CD4-positive, alpha-beta memory T cell (primary cell): ENCODE measurements around the gene PHPT1. TPM values are rescaled to one million over a fixed set of nuclear protein-coding genes. Genes with fewer than 3 reads are reported as not detected.
"Not testable (repeated sequence)": the region's sequence is repeated elsewhere in the genome, so short reads cannot be mapped to it uniquely, and the experiment has no call there.

ENCODE experiments used
- CTCF ChIA-PET: fragments of 350-600 bp; sonication (Branson Sonifier 250); formaldehyde crosslinking; loops from one replicate; lab custom pipeline; 2021; ENCODE audit warnings: inconsistent platforms; ENCODE audit not compliant: partially characterized antibody; lab: Charles Lee
- POLR2A ChIA-PET: fragments of 350-600 bp; sonication (Branson Sonifier 250); formaldehyde crosslinking; loops from one replicate; lab custom pipeline; 2021; ENCODE audit not compliant: partially characterized antibody; lab: Charles Lee
- DNase-seq, 5 donors: peaks; one replicate each; pipeline versions ENCODE4 v3.0.0 to v3.0.0-alpha.2; 2020 to 2022; ENCODE audit warnings: mixed read lengths in 1 of 5
- H3K27ac ChIP-seq: one replicate; pipeline ENCODE4 v1.7.0; 2013; ENCODE audit warnings: low read depth, low read length
- H3K27me3 ChIP-seq: 2 replicates; pipeline ENCODE4 v1.7.0; 2013; ENCODE audit warnings: mild to moderate bottlenecking, low read length, moderate library complexity; ENCODE audit not compliant: insufficient read depth
- H3K36me3 ChIP-seq: 2 replicates; pipeline ENCODE4 v1.7.0; 2013; ENCODE audit warnings: mild to moderate bottlenecking, low read length, moderate library complexity; ENCODE audit not compliant: insufficient read depth
- H3K4me1 ChIP-seq: 2 replicates; pipeline ENCODE4 v1.7.0; 2013; ENCODE audit warnings: mild to moderate bottlenecking, low read length, moderate library complexity; ENCODE audit not compliant: insufficient read depth
- H3K4me3 ChIP-seq, 2 donors: one replicate each; pipeline ENCODE4 v1.7.0; 2013; ENCODE audit warnings: low read length in 2 of 2, mild to moderate bottlenecking in 1 of 2
- H3K9me3 ChIP-seq, 2 donors: one replicate each; pipeline ENCODE4 v1.7.0; 2013; ENCODE audit warnings: low read length in 2 of 2, control low read depth in 1 of 2; ENCODE audit not compliant: control insufficient read depth in 1 of 2
- H3K27ac Mint-ChIP-seq, 7 donors: one replicate each; pipeline ENCODE4 v1.8.0; 2020 to 2021; ENCODE audit warnings: mixed read lengths in 7 of 7, mild to moderate bottlenecking in 6 of 7, inconsistent platforms in 3 of 7, moderate library complexity in 3 of 7
- H3K27me3 Mint-ChIP-seq, 2 donors: one replicate each; pipeline ENCODE4 v1.8.0; 2020 to 2021; ENCODE audit warnings: mixed read lengths in 2 of 2
- H3K36me3 Mint-ChIP-seq, 2 donors: one replicate each; pipeline ENCODE4 v1.8.0; 2020 to 2021; ENCODE audit warnings: mixed read lengths in 2 of 2, inconsistent platforms in 1 of 2, mild to moderate bottlenecking in 1 of 2
- H3K4me1 Mint-ChIP-seq, 4 donors: one replicate each; pipeline ENCODE4 v1.8.0; 2020 to 2021; ENCODE audit warnings: mixed read lengths in 4 of 4, mild to moderate bottlenecking in 1 of 4
- H3K4me3 Mint-ChIP-seq, 8 donors: one replicate each; pipeline ENCODE4 v1.8.0; 2020 to 2021; ENCODE audit warnings: mixed read lengths in 8 of 8, mild to moderate bottlenecking in 7 of 8, moderate library complexity in 6 of 8, inconsistent platforms in 3 of 8
- H3K9me3 Mint-ChIP-seq, 8 donors: one replicate each; pipeline ENCODE4 v1.8.0; 2020 to 2021; ENCODE audit warnings: mixed read lengths in 8 of 8, mild to moderate bottlenecking in 5 of 8, inconsistent platforms in 3 of 8, moderate library complexity in 1 of 8
- intact Hi-C: fragments of 100-400 bp; cut with micrococcal nuclease; formaldehyde crosslinking; loops from one replicate; pipeline ENCODE4 v1.15.1; 2023
- polyA plus RNA-seq, 2 donors: library from polyadenylated mRNA; unstranded; fragments of 300-500 nt; fragmentation: Illumina TruSeq; gene quantifications; one replicate each; pipeline ENCODE4 v1.2.3, GENCODE V29; 2021
- total RNA-seq, 2 experiments: library from RNA; stranded (reverse); gene quantifications; one replicate each; pipeline ENCODE4 v1.2.3, GENCODE V29; 2021

The PHPT1 gene
- total and polyA plus RNA-seq, 4 experiments from 2014 or later: 41.3 to 94.0 (median 65.5) TPM

GRCh38 chr9:136882109-136882946, 33.1 kb downstream of the PHPT1 start:
- POLR2A ChIA-PET: interaction anchor here (0.5 to 4.0 kb wide), 18 partner anchors 8 to 205 kb away, joined by 3 to 21 read pairs (median 4); partner anchors contain the start of genes AJM1, EDF1, FBXW5 and MAN1B1
- Histone ChIP-seq H3K36me3 (no peaks in the 10 kb centered on the region), H3K4me3 (peak overlapping the region; percentile 43 to 91), H3K4me1 (peaks cover 41% of the 10 kb centered on the region), H3K27me3 (no peaks in the 10 kb centered on the region), H3K9me3 (no peaks in the 10 kb centered on the region), H3K27ac (peak overlapping the region; percentile 87)
- peak overlapping the region; percentile 92 to 99 (median 94) for H3K27ac Mint-ChIP-seq
- DNase-seq: peak; percentile 78 to 99 (median 80)
- H3K36me3 Mint-ChIP-seq: peaks cover 0 to 6% of the 10 kb centered on the region in 2 donors
- CTCF ChIA-PET: interaction anchor here (0.9 to 3.2 kb wide), 12 partner anchors 8 to 214 kb away, joined by 3 to 21 read pairs (median 3); partner anchors contain the start of gene AJM1
- H3K4me3 Mint-ChIP-seq: peak overlapping the region; percentile 76 to 89 (median 84)
- no peaks in the 10 kb centered on the region for H3K27me3 Mint-ChIP-seq
- H3K4me1 Mint-ChIP-seq: peaks cover 9 to 28% (median 22%) of the 10 kb centered on the region in 4 donors
- intact Hi-C loops: loop anchor here (1.0 kb wide), 2 partner anchors 20 to 62 kb away; partner anchors contain the start of gene FBXW5
- H3K9me3 Mint-ChIP-seq: no peaks in the 10 kb centered on the region

DNA sequence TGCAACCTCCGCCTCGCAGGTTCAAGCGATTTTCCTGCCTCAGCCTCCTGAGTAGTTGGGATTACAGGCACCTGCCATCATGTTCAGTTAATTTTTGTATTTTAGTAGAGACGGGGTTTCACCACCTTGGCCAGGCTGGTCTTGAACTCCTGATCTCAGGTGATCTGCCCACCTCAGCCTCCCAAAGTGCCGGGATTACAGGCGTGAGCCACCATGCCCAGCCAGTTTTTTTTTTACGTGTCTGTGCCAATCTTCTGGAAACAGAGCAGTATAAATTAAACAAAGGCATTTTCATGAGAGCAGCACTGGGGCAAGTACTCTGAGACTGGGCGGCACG, 33.7 kb downstream of the PHPT1 start:
- not testable (repeated sequence) for H3K27me3 Mint-ChIP-seq

GRCh38 chr9:136883670-136884069, 34.5 kb downstream of the PHPT1 start:
- intact Hi-C loops, DNase-seq, H3K4me3 ChIP-seq, H3K9me3 ChIP-seq, H3K27me3 Mint-ChIP-seq, H3K9me3 Mint-ChIP-seq, H3K36me3 Mint-ChIP-seq, H3K27me3 ChIP-seq, H3K36me3 ChIP-seq: not testable (repeated sequence)
- peak overlapping the region; percentile 87 for H3K27ac ChIP-seq
- peaks cover 54% of the 10 kb centered on the region for H3K4me1 ChIP-seq
- ChIA-PET POLR2A (interaction anchor here (1.2 to 4.0 kb wide), 4 partner anchors 18 to 76 kb away, joined by 4 to 21 read pairs (median 6); partner anchors contain the start of genes EDF1 and RABL6), CTCF (interaction anchor here (0.9 kb wide), 1 partner anchor 41 kb away, joined by 5 read pairs; the partner anchor contains the start of gene AJM1)
- peaks cover 16 to 39% (median 30%) of the 10 kb centered on the region in 4 donors for H3K4me1 Mint-ChIP-seq
- peak overlapping the region in 1 of 8 donors; percentile 15 for H3K4me3 Mint-ChIP-seq
- peak overlapping the region in 6 of 7 donors; percentile 51 to 99 (median 86) for H3K27ac Mint-ChIP-seq

More for the DNA sequence above, 33.7 kb downstream of the PHPT1 start:
- ChIA-PET POLR2A (interaction anchor here (0.8 to 4.0 kb wide), 8 partner anchors 17 to 204 kb away, joined by 3 to 21 read pairs (median 6); partner anchors contain the start of genes EDF1, FBXW5, MAN1B1 and PAXX), CTCF (interaction anchor here (1.1 to 3.2 kb wide), 3 partner anchors 19 to 147 kb away, joined by 5 to 21 read pairs (median 6); partner anchors contain the start of gene AJM1)
- not testable (repeated sequence) for H3K4me3 ChIP-seq, H3K9me3 Mint-ChIP-seq, H3K36me3 ChIP-seq, H3K9me3 ChIP-seq, DNase-seq, H3K36me3 Mint-ChIP-seq, H3K27me3 ChIP-seq
- intact Hi-C loops: loop anchor here (1.0 kb wide), 2 partner anchors 19 to 61 kb away; partner anchors contain the start of gene FBXW5
- H3K27ac Mint-ChIP-seq: peak overlapping the region; percentile 92 to 99 (median 94)
- peaks cover 13 to 31% (median 26%) of the 10 kb centered on the region in 4 donors for H3K4me1 Mint-ChIP-seq
- H3K4me3 Mint-ChIP-seq: peak overlapping the region in 7 of 8 donors; percentile 77 to 89 (median 85)
- Histone ChIP-seq H3K27ac (peak overlapping the region; percentile 87), H3K4me1 (peaks cover 46% of the 10 kb centered on the region)

- Histone ChIP-seq H3K27me3 (no peaks in the 10 kb centered on the region), H3K4me3 (peak within 1 kb of the TSS; percentile 36 to 82), H3K36me3 (peaks cover 7% of the 10 kb centered on the region), H3K4me1 (peaks cover 54% of the 10 kb centered on the region), H3K9me3 (no peaks in the 10 kb centered on the region), H3K27ac (peak within 1 kb of the TSS; percentile 98)
- peak within 1 kb of the TSS; percentile 92 to 97 (median 94) for H3K27ac Mint-ChIP-seq
- POLR2A ChIA-PET: interaction anchor here (0.6 to 2.6 kb wide), 23 partner anchors 8 to 302 kb away, joined by 3 to 39 read pairs (median 5); partner anchors contain the start of genes AJM1, ANAPC2, CLIC3 and EDF1
- H3K27me3 Mint-ChIP-seq: no peaks in the 10 kb centered on the region
- peak within 1 kb of the TSS; percentile 84 to 92 (median 88) for H3K4me3 Mint-ChIP-seq
- DNase-seq: peak; percentile 97
- intact Hi-C loops: loop anchor here (1.0 to 5.0 kb wide), 6 partner anchors 16 to 94 kb away; partner anchors contain the start of genes EDF1, FBXW5, PHPT1 and TMEM141
- H3K36me3 Mint-ChIP-seq: peaks cover 0 to 10% of the 10 kb centered on the region in 2 donors
- H3K4me1 Mint-ChIP-seq: peaks cover 16 to 57% (median 32%) of the 10 kb centered on the region in 4 donors
- CTCF ChIA-PET: interaction anchor here (0.9 to 3.5 kb wide), 4 partner anchors 43 to 144 kb away, joined by 3 to 20 read pairs (median 4); partner anchors contain the start of gene AJM1
- H3K9me3 Mint-ChIP-seq: no peaks in the 10 kb centered on the region
Observed at GRCh38 chr9:136885950-136886578, 36.9 kb downstream of the PHPT1 start, which contains the start of gene TRAF2. Gene TRAF2, plus strand, starts transcription at chr9:136886516. Its CDS starts 12,225 bp downstream, at chr9:136898741.

DNA sequence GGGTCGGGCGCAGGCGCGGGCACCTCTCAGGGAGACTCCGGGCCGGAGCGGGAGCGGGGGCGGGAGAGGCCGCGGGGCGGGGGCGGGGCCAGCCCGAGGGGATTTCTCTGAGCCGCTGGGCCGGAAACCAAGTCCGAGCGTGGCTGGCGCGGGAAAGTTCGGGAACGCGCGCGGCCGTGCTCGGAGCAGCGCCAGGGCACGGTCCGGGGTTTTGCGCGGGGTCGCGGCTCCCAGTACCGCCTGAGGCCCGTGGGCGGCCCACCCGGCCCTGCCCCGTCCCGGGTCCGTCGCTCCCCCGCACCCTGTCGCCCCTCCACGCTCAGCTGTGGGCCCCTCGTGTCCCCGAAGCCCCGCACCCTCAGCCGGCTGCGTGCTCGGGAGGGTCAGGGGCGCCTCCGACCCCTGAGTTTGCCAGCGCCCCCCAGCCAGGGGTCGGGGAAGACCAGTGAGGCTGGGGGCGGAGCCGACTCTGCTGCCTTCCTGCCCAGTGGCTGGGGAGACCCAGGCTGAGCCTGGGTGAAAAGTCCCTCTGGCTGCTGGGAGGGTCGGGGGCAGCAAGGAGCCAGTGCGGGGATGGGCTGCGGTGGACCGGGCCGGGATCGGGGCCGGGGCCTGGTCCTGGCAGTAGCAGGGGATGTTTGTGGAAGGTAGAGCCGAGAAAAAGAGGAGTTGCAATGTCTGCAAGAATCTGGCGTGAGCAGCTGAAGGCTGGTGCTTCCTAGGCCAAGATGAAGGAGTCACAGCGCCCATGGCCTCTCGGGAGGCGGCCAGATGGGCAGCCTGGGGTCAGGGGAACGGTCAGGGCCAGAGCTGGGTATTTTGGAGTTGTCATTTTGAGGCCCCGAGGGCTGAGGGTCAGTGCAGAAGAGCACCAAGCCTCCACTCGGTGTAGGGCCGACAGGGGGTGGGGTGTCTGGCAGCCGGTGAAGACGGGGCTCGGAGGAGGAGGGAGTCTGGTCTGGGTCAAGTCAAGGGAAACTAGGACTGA, 37.7 kb downstream of the PHPT1 start:
- intact Hi-C loops: loop anchor here (1.0 to 5.0 kb wide), 6 partner anchors 15 to 95 kb away; partner anchors contain the start of genes EDF1, FBXW5, PHPT1 and TMEM141
- Mint-ChIP-seq H3K36me3 (peaks cover 0 to 10% of the 10 kb centered on the region in 2 donors), H3K9me3 (no peaks in the 10 kb centered on the region), H3K4me3 (peak overlapping the region; percentile 84 to 92 (median 88)), H3K27ac (peak overlapping the region; percentile 92 to 97 (median 94)), H3K27me3 (no peaks in the 10 kb centered on the region), H3K4me1 (peaks cover 14 to 49% (median 28%) of the 10 kb centered on the region in 4 donors)
- DNase-seq: peak in 1 of 5 donors; percentile 84
- H3K36me3 ChIP-seq: peaks cover 7% of the 10 kb centered on the region
- peak overlapping the region; percentile 23 to 75 for H3K4me3 ChIP-seq
- H3K27ac ChIP-seq: peak overlapping the region; percentile 98
- H3K27me3 ChIP-seq: no peaks in the 10 kb centered on the region
- ChIA-PET CTCF (interaction anchor here (0.9 to 3.5 kb wide), 4 partner anchors 44 to 143 kb away, joined by 3 to 20 read pairs (median 4); partner anchors contain the start of gene AJM1), POLR2A (interaction anchor here (0.6 to 2.6 kb wide), 22 partner anchors 9 to 354 kb away, joined by 3 to 39 read pairs (median 4); partner anchors contain the start of genes AJM1, ANAPC2, CLIC3 and EDF1)
- H3K4me1 ChIP-seq: peaks cover 47% of the 10 kb centered on the region
- no peaks in the 10 kb centered on the region for H3K9me3 ChIP-seq
